Measurements from ENCODE around the gene PLCH2.

GRCh38 chr1:2523191-2523890, 47.3 kb downstream of the PLCH2 start:
- TF ChIP-seq CTCF (conservative IDR thresholded peaks at IDR 0.05; ENCODE audit: low read length): no peak
- no peak for TF ChIP-seq EZH2phosphoT487 (IDR thresholded peaks at IDR 0.05; ENCODE audit: borderline replicate concordance, low read depth, low read length)
